Measurements from ENCODE around the gene PRR30. TPM values are rescaled to one million over a fixed set of nuclear protein-coding genes. Genes with fewer than 3 reads are reported as not detected.

Gene PRR30
- total RNA-seq, 2 donors from 2014 or later = not detected

Other genes with a start within 250 kb of the PRR30 start
- 1 to 10 TPM; 5.0 to 5.8 TPM for gene MAPRE3, start 168.8 kb downstream of the PRR30 start, total RNA-seq
- gene TMEM214, start 106.4 kb downstream of the PRR30 start, total RNA-seq = 10 to 100 TPM; 42.4 to 47.3 TPM
- gene AGBL5, start 87.7 kb downstream of the PRR30 start, total RNA-seq = 10 to 100 TPM in 1 of 2 donors, 1 to 10 TPM in 1; 8.9 to 10.7 TPM
- 100 to 1,000 TPM; 284 to 371 TPM for gene OST4, start 67.8 kb downstream of the PRR30 start, total RNA-seq
- gene EMILIN1, start 60.8 kb downstream of the PRR30 start, total RNA-seq = 1 to 10 TPM in 1 of 2 donors, under 1 TPM in 1; 0.32 to 1.7 TPM
- gene KHK, start 52.6 kb downstream of the PRR30 start, total RNA-seq = 1 to 10 TPM; 4.5 to 5.4 TPM
- not detected for gene CGREF1, start 20.3 kb downstream of the PRR30 start, total RNA-seq
- under 1 TPM; 0.65 to 0.94 TPM for gene ABHD1, start 15.6 kb downstream of the PRR30 start, total RNA-seq
- gene PREB, start 4.8 kb downstream of the PRR30 start, total RNA-seq = 10 to 100 TPM; 25.6 to 27.1 TPM
- not detected for gene TCF23, start 9.6 kb upstream of the PRR30 start, total RNA-seq
- gene ATRAID, start 72.6 kb upstream of the PRR30 start, total RNA-seq = 10 to 100 TPM; 59.7 to 76.8 TPM
- gene SLC5A6, start 72.9 kb upstream of the PRR30 start, total RNA-seq = 100 to 1,000 TPM; 147 to 190 TPM
- gene CAD, start 78.0 kb upstream of the PRR30 start, total RNA-seq = 10 to 100 TPM; 27.2 to 30.0 TPM
- under 1 TPM in 1 of 2 donors, not detected in 1; 0.13 TPM for gene SLC30A3, start 123.6 kb upstream of the PRR30 start, total RNA-seq
- not detected for gene DNAJC5G, start 136.0 kb upstream of the PRR30 start, total RNA-seq
- gene TRIM54, start 143.0 kb upstream of the PRR30 start, total RNA-seq = not detected
- gene UCN, start 169.0 kb upstream of the PRR30 start, total RNA-seq = 1 to 10 TPM; 1.5 to 1.6 TPM
- 10 to 100 TPM; 46.5 to 48.6 TPM for gene MPV17, start 183.7 kb upstream of the PRR30 start, total RNA-seq
- gene GTF3C2, start 217.4 kb upstream of the PRR30 start, total RNA-seq = 10 to 100 TPM; 52.2 to 70.2 TPM
- 10 to 100 TPM; 29.8 to 33.2 TPM for gene EIF2B4, start 230.9 kb upstream of the PRR30 start, total RNA-seq
- 10 to 100 TPM; 75.7 to 80.3 TPM for gene SNX17, start 231.2 kb upstream of the PRR30 start, total RNA-seq
- gene ZNF513, start 241.3 kb upstream of the PRR30 start, total RNA-seq = 10 to 100 TPM; 22.4 to 24.6 TPM

All from T-helper 17 cell (primary cell).